NOMO-1 (cell line): ENCODE data around the gene CRTAP.
"Not testable (repeated sequence)": the region's sequence is repeated elsewhere in the genome, so short reads cannot be mapped to it uniquely, and the experiment has no call there.

Source experiments
- DNase-seq, 2 experiments: peaks; one replicate each; lab custom pipeline; 2025; ENCODE audit not compliant: unreplicated experiment in 2 of 2; lab: John Stamatoyannopoulos, UW

The CRTAP gene

GRCh38 chr3:33113772-33114621 is at the start of gene CRTAP:
TSS of gene CRTAP (plus strand) at chr3:33114014. CDS start at chr3:33114078, 64 bp downstream.
- DNase-seq: peak; percentile 86 to 94

GRCh38 chr3:33064929-33065328 is 48.9 kb upstream of the CRTAP start:
- DNase-seq: no peak

- no peak for DNase-seq
Observed at GRCh38 chr3:33067484-33067883, 46.3 kb upstream of the CRTAP start.

GRCh38 chr3:33069862-33070261 is 44.0 kb upstream of the CRTAP start:
- not testable (repeated sequence) for DNase-seq

DNA sequence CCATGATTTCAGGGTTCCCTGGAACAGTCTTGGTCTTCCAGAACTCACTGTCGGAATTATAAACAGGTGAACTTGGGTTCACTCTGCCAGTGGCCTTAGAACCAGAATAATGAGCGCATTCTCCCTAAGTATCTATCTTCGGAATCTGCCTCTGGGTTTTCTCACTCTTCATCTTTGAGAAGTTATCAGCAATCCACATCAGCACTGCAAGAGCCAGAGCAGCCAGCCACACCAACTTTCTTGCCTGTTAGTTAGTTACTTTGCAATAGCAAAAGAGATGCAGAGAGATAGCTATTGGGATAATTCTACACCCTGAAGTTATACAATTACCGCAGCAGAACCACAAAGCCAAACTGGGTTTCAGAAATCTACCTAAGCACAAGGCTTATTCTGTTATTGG is 42.6 kb upstream of the CRTAP start:
- no peak for DNase-seq

- no peak for DNase-seq
Observed at GRCh38 chr3:33071946-33072345, 41.9 kb upstream of the CRTAP start.

DNA sequence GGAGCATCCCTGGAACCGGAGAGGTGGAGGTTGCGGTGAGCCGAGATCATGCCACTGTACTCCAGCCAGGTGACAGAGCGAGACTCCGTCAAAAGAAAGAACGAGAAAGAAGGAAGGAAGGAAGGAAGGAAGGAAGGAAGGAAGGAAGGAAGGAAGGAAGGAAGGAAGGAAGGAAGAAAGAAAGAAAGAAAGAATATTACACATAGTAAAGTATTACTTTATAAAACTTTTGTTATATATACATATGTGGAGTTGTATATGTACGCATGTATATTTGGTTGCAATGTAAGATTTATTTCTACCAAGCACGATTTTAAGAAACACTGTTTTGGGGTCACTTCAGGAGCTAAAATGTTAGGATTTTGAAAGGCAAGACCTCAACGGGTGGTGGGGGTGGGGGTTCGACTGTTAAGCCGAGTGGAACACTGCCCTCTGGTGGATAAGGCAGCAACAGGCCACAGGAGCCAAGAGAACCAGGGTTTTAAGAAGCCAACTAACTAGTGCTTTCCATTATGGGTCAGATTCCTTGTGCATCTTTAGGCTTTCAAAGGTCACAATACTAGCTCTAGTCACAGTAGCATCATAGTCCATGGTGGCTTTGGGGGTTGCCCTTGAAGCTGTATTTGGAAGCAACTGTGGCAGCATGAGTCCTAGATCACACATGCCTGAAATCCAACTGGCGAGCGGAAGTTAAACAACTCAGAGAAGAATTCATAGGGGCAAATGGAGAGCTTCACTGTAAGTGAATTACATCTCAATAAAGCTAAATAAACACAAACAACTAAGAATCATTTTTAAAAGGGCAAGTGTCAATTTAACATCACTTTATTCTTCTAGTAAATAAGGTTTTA is 39.4 kb upstream of the CRTAP start:
- peak; percentile 31 to 53 for DNase-seq

DNA sequence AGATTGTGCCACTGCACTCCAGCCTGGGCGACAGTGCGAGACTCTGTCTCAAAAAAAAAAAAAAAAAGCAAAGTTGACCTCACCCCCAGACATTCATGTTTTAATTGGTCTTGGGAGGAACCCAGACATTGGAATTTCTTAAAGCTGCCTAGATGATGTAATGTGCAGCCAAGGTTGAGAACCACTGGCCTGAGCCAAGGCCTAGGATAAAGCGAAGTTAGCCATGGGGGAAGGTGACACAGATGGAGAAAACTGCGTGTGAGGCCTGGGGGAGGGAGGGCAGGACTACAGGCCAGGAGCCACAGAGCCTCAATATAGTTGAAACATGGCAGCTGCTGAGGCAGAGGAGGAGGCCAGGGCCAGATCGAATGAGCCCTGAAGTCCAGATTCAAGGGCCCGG is 37.8 kb upstream of the CRTAP start:
- no peak for DNase-seq

DNA sequence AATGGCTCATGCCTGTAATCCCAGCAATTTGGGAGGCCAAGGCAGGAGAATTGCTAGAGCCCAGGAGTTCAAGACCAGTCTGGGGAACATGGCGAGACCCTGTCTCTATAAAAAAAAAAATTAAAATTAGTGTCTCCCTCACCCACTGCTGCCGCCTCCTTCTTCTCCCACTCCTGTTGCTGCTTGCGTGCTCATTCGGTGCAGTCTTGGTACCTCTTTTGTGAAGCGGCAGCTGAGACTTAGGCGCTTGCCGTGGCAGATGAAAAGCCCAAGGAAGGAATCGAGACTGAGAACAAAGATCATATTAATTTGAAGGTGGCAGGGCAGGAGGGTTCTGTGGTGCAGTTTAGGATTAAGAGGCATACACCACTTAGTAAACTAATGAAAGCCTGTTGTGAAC is 36.9 kb upstream of the CRTAP start:
- DNase-seq: no peak

DNA sequence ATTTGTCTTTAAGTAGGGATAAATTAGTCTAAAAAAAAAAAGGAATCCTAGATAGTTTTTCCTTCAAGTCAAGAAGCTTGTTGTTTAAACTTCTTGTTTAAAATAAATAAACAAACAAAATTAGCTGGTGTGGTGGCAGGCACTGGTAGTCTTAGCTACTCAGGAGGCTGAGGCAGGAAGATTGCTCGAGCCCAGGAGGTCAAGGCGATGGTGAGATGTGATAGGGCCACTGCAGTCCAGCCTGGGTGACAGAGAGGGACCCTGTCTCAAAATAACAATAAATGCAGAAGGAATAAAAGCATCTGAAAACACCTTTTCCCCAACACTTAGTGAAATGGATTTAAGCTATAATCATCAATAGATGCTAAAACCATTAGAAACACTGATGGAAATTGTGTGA is 35.8 kb upstream of the CRTAP start:
- no peak for DNase-seq

DNA sequence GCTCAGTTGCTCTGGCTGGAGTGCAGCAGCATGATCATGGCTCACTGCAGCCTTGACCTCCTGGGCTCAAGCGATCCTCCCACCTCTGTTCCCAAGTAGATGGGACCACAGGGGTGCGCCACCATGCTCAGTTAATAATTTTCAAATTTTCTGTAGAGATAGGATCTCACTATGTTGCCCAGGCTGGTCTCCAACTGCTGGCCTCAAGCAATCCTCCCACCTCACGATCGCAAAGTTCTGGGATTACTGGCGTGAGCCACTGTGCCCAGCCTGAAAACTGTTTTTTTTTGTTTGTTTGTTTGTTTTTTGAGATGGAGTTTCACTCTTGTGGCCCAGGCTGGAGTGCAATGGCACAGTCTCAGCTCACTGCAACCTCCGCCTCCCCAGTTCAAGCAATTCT is 34.0 kb upstream of the CRTAP start:
- DNase-seq: not testable (repeated sequence)

DNA sequence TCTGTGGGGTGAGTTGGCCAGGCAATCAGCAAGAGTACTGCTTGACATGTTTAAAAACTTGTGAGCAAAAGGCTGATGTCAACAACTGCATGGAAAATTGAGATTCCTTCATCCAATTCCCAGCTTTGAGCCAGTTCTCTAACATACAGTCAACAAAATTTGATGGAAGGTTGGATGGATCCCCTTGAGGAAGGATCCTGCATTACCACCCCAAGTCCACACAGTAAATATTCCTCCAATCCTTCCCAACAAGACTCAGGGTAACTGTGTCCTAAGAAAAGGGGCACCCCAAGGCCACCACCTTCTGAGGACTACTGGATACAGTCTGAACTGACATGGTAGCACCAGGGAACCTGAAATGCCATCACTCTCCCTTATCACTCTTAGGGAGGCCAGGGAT is 32.0 kb upstream of the CRTAP start:
- DNase-seq: no peak

DNA sequence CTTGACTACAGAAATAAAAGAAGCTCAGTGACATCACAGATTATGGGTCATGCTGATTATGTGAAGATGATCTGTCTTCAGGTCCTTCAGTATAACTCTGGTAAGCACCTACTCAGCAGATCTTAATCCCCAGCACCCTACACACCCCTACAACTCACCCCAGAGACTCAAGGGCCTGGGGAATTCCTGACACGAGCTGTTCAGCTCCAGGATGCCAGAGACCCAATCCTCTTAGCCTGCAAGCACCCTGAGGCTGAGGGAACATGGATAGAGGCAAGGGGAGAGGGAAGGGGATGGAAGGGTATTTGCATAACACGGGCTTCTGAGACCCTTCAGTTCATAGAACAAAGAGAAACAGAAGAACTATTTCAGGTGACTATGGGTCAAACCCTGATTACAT is 29.9 kb upstream of the CRTAP start:
- no peak for DNase-seq

GRCh38 chr3:33088691-33089090 is 25.1 kb upstream of the CRTAP start:
- no peak for DNase-seq

DNA sequence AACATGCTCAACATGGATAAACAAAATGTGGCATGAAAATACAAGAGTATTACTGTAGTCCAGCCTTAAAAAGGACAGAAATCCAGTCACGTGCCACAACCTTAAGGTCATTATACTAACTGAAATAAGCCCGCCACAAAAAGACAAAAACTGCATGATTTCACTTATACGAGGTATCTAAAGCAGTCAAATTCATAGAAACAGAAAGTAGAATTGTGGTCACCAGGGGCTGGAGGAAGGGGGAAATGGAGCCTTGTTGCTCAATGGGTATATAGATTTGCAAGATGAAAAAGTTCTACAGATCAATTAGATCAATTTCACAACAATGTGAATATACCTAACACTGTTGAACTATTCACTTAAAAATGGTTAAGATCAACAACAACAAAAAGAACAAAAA is 24.3 kb upstream of the CRTAP start:
- peak; percentile 66 to 89 for DNase-seq

GRCh38 chr3:33091746-33092145 is 22.1 kb upstream of the CRTAP start:
- DNase-seq: no peak

GRCh38 chr3:33092496-33093254 is 21.1 kb upstream of the CRTAP start:
- DNase-seq: no peak

DNA sequence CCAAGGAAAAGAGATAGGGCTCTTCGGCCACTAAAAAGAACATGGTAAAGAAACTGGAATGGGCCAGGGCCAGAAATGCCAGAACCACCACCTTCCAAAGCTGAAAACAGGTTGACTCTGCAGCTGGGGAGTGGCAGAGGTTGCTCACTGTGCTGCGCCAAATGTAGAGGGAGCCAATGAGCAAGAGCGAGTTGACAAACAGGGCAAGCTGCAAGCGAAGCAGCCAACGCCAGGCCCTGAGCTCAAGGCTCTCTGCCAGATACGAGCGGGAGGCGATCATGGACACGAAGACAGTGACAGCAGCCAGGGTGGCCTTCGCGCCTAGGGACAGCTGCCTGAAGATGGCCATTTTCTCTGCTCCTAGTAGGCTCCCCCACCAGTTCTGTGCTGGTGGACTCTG is 20.0 kb upstream of the CRTAP start:
- DNase-seq: no peak

- DNase-seq: no peak
Observed at GRCh38 chr3:33095436-33095835, 18.4 kb upstream of the CRTAP start.

- peak; percentile 65 to 68 for DNase-seq
Observed at GRCh38 chr3:33096093-33096868, 17.5 kb upstream of the CRTAP start.
